ENCODE measurements around the gene TOMM5.

- TF ChIP-seq CTCF (IDR thresholded peaks at IDR 0.05; ENCODE audit: poor library complexity, severe bottlenecking) (no peak), RAD21 (conservative IDR thresholded peaks at IDR 0.05) (no peak), EP300 (conservative IDR thresholded peaks at IDR 0.05; ENCODE audit: poor library complexity, severe bottlenecking) (no peak), TAF1 (IDR thresholded peaks at IDR 0.05; ENCODE audit: low read depth) (no peak), MXI1 (conservative IDR thresholded peaks at IDR 0.05; ENCODE audit: poor library complexity, severe bottlenecking) (no peak)
These were observed 47.4 kb upstream of the TOMM5 start for GRCh38 chr9:37639841-37640240.

All from neural cell (in vitro differentiated cells).